Loucy (cell line): ENCODE measurements around the gene FLRT1.

ENCODE experiments used
- CTCF ChIP-seq: fragments of 200-600 bp; sonication (generic); conservative IDR thresholded peaks from 2 replicates; pipeline ENCODE4 v1.5.1; 2014; ENCODE audit warnings: mild to moderate bottlenecking, antibody characterized with exemption, low read length
- EZH2phosphoT487 ChIP-seq: fragments of 200-600 bp; IDR thresholded peaks from 2 replicates; pipeline ENCODE4 v1.6.1; 2018; ENCODE audit warnings: antibody characterized with exemption, mild to moderate bottlenecking, moderate library complexity, borderline replicate concordance

- TF ChIP-seq CTCF, result no peak
- no peak for TF ChIP-seq EZH2phosphoT487
Observed at GRCh38 chr11:64041846-64042245, 6.1 kb downstream of the FLRT1 start.
